Activated CD8-positive, alpha-beta memory T cell treated with anti-CD3 and anti-CD28 coated beads, Interleukin-2, amount 50 U/mL, for 1 hour (primary cell): ENCODE data around the gene SQOR.

Experiments used
- DNase-seq: peaks from one replicate; pipeline ENCODE4 v3.0.0-alpha.2; 2020; ENCODE audit errors: extremely low read depth

The SQOR gene

GRCh38 chr15:45660231-45660979, 25.6 kb downstream of the SQOR start:
- DNase-seq: no peak

DNA sequence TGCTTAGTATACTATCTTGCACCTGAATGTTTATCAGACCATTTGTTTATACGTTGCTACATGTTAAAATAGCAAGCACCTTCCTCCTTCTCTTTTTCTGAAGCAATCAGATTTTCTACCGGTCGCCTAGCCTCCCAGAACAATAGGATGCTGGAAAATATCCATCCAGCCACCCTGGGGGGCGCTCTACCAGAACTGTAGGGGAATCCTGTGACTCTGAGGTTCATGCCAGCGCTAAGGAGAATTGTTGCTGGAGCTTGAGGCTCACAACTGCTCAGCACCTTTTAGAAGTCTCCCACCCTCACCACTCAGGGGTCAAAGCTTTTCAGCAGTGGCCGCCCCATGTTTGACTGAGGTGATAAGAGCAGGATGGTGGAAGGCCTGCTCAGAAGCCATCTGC, 27.5 kb downstream of the SQOR start:
- DNase-seq: no peak

GRCh38 chr15:45664451-45664850, 29.6 kb downstream of the SQOR start:
- DNase-seq: no peak

- DNase-seq: no peak
Measured at GRCh38 chr15:45665261-45665660, 30.4 kb downstream of the SQOR start.

GRCh38 chr15:45666119-45666875, 31.5 kb downstream of the SQOR start:
- DNase-seq: no peak

DNA sequence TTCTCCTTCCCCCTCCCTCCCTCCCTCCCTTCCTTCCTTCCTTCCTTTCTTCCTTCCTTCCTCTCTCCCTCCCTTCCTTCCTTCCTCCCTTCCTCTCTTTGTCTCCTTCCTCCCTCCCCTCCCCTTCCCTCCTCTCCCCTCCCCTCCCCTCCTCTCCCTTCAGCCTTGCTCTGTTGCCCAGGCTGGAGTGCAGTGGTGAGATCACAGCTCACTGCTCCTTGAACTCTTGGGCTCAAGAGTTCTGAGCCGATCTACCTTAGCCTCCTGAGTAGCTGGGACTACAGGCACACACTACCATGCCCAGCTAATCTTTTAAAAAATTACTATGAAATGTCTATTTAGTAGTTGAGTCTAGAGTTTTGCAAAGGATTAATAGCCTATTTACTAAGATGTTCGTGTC, 32.2 kb downstream of the SQOR start:
- no peak for DNase-seq

- DNase-seq: no peak
Measured at GRCh38 chr15:45668386-45668785, 33.6 kb downstream of the SQOR start.

DNA sequence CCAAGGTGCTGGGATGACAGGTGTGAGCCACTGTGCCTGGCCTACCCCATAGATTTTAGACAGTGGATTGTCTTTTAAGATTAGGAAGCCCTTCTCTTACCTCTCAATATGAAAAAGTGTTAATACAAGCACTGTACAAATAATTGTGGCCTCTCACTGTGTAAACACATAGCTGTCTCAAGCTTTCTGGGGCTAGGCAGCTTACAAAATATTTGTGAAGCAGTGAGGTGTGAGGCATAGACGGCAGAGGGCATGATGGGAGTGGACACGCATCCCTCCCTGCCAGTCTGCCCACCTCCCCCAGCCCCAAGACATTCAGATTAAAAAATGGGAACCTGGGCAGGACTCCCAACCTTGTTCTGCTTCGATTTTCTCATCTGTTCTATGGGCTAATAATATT, 34.6 kb downstream of the SQOR start:
- no peak for DNase-seq

- DNase-seq: no peak
Measured at GRCh38 chr15:45670091-45670490, 35.3 kb downstream of the SQOR start.

DNA sequence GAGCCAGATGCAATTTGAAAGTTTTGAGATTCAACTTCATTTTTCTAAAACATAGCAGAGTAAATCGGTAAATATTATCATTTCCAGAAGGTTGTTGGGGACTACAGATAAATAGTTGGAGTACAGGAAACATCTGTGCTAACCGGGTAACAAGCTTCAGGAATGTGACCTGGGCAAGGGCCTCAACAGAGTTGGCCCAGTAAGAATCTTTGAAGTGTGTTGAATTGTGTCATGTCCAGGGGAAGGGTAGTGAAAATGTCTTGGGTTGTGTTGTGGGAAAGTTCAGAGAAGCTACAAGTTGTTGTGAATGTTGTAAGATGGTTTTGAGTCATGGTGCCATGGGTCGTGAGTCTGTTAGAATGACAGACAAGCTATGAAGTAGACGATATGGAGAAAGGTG, 35.7 kb downstream of the SQOR start:
- DNase-seq: no peak

DNA sequence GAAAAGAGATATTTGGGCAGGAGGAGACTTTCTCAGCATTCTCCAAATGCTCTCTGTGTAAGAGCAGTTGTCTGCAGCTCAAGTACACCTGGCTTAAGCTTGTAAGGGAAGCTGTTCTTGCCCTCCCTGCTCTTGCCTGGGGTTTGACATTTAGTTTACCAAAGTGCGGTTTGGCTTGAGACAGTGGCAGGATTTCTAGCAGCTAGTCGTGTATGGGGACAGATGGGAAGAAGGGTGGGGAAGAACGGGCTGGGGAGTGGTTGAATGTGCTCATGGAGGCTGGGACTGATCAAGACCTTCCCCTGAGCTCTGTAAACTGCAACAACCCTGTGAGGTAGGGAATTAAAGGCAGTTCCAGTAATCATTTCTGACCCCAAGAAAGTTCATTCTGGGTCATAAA, 39.8 kb downstream of the SQOR start:
- DNase-seq: no peak

DNA sequence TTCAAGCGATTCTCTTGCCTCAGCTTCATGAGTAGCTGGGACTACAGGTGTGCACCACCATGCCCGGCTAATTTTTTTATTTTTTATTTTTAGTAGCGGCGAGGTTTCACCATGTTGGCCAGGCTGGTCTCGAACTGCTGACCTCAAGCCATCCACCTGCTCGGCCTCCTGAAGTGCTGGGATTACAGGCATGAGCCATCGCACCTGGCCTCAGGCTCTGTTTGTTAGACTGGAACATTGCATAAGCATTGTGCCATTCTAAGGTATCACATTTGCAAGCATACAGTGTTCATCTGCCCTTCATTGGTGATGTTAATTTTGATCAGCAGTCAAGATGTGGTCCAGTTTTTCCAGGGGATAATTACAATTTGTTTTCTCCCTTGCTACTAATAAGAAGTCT, 43.0 kb downstream of the SQOR start:
- no peak for DNase-seq

DNA sequence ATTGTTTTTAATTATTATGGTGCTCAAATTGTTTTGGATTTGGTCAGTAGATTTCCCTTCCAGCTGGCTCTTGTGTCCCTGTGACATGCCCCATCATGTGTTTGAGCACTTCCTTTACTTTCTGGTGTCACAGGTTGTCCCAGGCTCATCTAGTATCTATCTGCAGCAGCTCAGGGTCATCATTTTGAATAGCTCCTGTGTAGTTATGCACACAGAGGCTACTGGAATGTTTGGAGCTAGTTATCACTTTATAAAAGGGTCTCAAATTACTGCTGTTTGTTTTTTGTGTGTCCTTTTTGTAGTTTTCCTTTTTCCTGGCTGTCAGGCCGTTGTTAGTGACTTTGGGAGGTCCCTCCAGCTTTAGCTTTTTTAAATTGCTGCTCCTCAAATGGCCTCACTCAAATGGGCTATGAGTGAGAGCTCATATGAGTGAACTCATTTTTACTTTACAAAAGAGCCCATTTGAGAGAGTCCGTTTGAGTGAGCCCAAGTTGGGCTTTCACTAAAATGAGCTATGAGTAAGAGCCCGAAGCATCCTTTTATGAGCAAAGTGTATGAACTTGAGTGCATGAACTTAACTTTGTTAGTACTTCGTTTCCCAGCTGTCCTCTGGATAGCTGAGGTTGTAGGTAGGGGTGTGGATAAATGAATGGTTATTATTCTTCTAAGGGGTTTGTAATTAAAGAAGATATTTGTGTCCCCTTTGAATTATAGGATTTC, 43.8 kb downstream of the SQOR start:
- DNase-seq: no peak

DNA sequence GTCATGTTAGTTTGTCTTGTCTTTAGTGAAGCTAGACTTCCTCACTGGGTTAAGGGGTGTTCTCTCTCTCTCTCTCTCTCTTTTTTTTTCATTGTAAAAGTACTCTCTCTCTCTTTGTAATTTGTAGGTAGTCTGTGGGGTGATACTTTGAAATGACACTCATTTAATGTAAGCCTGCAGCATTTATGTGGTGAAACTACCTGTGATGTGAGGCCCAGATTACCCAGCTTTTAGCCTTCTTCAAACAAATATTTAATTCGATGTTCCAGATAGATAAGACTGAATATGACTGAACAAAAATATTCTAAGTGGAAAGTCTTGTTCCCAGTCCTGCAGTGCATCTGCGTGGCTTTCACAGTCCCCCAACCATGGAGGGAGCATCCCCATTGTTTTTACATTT, 49.7 kb downstream of the SQOR start:
- DNase-seq: no peak

DNA sequence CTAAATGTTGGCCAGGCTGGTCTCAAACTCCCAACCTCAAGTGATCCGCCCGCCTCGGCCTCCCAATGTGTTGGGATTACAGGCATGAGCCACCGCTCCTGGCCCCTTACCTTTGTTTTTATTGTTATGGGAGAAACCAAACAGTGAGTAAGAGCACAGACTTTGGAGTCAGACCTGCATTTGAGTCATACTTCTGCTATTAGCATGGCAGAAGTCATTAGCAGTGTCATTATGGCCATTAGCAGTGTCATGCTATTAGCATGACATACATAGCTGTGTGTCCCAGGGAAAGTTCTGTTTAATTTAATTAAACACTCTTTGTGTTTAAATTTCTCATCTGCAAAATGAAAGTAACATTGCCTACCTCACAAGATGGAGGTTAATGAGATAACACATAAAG, 54.8 kb downstream of the SQOR start:
- DNase-seq: no peak

DNA sequence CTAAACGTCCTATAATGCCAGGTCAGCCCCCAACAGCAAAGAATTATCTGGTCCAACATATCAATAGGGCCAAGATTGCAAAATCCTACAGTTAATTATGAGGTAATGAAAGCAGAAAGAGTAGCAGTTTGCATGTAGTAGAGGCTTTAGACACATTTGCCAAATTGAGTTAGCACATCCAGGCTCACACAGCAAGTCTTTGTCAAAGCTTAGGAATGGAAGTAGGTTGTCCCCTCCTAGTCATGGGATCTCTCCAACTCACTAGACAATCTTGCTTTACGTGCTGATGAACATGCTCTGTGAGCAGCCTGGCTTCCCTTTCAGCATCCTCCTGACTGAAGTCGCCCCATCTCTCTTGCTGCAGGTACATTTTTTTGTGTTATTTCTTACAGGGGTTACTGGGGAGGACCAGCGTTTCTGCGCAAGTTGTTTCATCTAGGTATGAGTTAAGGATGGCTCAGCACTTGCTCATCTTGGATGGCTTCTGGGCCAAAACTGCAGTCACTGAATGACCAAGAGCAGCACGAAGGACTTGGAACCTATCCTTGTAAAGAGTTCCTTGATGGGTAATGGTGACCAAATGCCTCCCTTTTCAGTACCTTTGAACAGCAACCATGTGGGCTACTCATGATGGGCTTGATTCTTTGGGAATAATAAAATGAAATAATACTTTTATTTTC, 55.9 kb downstream of the SQOR start:
- no peak for DNase-seq

DNA sequence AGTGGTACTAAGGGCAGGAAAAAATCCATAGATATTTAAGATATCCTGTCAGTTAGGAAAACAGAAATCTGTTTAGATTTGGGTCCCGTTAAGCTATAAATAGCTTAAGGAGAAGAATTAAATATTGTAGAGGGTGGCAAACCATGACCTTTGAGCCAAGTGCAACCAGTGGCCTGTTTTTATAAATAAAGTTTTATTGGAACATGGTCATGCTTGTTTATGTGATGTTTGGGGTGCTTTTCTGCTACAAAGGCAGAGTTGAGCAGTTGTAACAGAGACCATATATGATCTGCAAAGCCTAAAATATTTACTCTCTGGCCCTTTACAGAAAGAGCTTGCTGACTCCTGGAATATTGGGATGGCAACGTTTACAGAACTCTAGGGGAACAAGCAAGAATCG, 66.3 kb downstream of the SQOR start:
- no peak for DNase-seq

DNA sequence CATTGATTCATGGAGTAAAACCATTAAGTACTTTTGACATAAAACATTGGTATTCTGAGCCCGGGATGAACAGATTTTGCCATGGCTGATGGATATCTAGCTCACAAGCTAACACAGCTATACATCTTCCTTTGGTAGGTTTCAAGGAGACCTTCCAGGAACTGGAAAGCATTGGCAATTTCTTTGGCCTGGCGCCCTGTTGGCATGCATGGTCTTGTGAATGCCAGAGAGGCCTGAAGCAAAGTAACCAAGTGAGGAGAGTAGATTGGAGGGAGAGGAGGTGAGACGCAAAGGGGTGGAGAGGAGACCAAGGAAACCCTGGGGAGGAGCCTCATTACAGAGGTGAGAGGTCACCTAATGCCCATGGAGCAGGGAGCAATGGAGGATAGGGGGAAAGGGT, 67.2 kb downstream of the SQOR start:
- no peak for DNase-seq

DNA sequence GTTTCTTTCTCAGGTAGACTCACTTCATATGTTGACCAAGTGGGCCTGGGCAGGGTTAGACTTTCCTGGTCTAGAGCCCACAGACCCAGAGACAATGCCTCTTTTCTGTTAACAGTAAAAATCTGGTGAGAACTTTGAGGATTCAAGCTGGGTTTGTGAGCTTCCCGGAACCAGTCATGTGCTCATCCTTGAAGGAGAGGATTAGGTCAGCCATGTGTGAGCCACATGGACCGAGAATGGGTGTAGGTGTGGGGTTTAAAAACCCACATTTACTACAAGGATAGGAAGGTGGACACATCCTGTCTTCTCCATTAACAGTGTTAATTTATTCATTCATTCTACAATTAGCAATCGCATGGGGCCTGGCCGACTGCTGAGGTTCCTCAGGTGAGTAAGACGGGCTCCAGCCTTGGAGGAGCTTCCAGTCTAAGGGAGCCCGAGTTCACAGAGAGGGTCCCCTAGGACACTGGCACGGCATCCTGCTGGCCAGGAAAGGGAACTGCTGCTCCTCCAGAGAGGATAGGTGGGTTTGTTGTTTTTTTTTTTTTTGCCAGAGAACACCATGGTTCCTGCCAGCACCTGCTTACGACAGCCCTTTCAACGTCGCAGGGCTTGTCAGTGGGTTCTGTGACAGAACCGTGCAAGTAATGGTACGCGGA, 69.0 kb downstream of the SQOR start:
- no peak for DNase-seq

GRCh38 chr15:45704329-45705249, 69.8 kb downstream of the SQOR start:
- DNase-seq: no peak
